Cardiac fibroblast (primary cell): ENCODE measurements around the gene TMPRSS11B.

Experiments used
- DNase-seq, 2 donors: peaks; one replicate each; pipeline versions ENCODE4 v3.0.0 to v3.0.0-alpha.2; 2010; ENCODE audit warnings: low read depth in 2 of 2
- H3K4me3 ChIP-seq, 2 donors: replicated peaks in 1 of 2; 1 replicate in 1 of 2; 2 replicates in 1 of 2; pipeline ENCODE4 v1.5.1; 2011; ENCODE audit warnings: low read depth in 2 of 2, low read length in 2 of 2, mild to moderate bottlenecking in 2 of 2, moderate library complexity in 1 of 2
- CTCF ChIP-seq: IDR thresholded peaks from one replicate; pipeline ENCODE4 v1.5.1; 2011; ENCODE audit warnings: low read depth, mild to moderate bottlenecking, low read length, inconsistent platforms

TMPRSS11B gene

GRCh38 chr4:68187145-68187544 lies 58.3 kb downstream of the TMPRSS11B start:
- DNase-seq: no peak
- no peak overlapping the region for H3K4me3 ChIP-seq
- TF ChIP-seq CTCF: no peak

- no peak for TF ChIP-seq CTCF
These were observed 60.6 kb downstream of the TMPRSS11B start for GRCh38 chr4:68184923-68185322.

GRCh38 chr4:68183417-68183816 lies 62.1 kb downstream of the TMPRSS11B start:
- DNase-seq: no peak
- H3K4me3 ChIP-seq: no peak overlapping the region
- TF ChIP-seq CTCF: no peak

More at GRCh38 chr4:68184923-68185322, 60.6 kb downstream of the TMPRSS11B start:
- no peak for DNase-seq
- no peak overlapping the region for H3K4me3 ChIP-seq

GRCh38 chr4:68182382-68182820 lies 63.1 kb downstream of the TMPRSS11B start:
- H3K4me3 ChIP-seq: no peak overlapping the region
- no peak for TF ChIP-seq CTCF
- no peak for DNase-seq

GRCh38 chr4:68180849-68181526 lies 64.5 kb downstream of the TMPRSS11B start:
- no peak for TF ChIP-seq CTCF
- peak; percentile 15 to 41 for DNase-seq
- H3K4me3 ChIP-seq: no peak overlapping the region

GRCh38 chr4:68176904-68177303 lies 68.6 kb downstream of the TMPRSS11B start:
- H3K4me3 ChIP-seq: no peak overlapping the region
- DNase-seq: no peak
- no peak for TF ChIP-seq CTCF
